Liver (tissue), 3 donors: ENCODE data around the gene CA6.

Experiments used
- CTCF ChIP-seq: fragments of 150-350 bp; IDR thresholded peaks from 2 replicates; pipeline ENCODE4 v1.5.1; 2017; ENCODE audit warnings: improper control_type of control experiment, low read depth, low read length; ENCODE audit not compliant: missing input control
- EGR1 ChIP-seq, 2 donors: IDR thresholded peaks; 2 replicates each; pipeline ENCODE4 v1.6.1; 2016 to 2018; ENCODE audit warnings: antibody characterized with exemption in 2 of 2, low read depth in 2 of 2
- REST ChIP-seq: IDR thresholded peaks from 2 replicates; pipeline ENCODE4 v1.6.1; 2016; ENCODE audit warnings: antibody characterized with exemption, mild to moderate bottlenecking
- SP1 ChIP-seq: IDR thresholded peaks from 2 replicates; pipeline ENCODE4 v1.6.1; 2018; ENCODE audit warnings: antibody characterized with exemption, mild to moderate bottlenecking
- YY1 ChIP-seq: IDR thresholded peaks from 2 replicates; pipeline ENCODE4 v1.6.1; 2016; ENCODE audit warnings: antibody characterized with exemption, mild to moderate bottlenecking
- donor health status: healthy.
- donor health status: healthy.

GRCh38 chr1:9008236-9008635, 62.6 kb downstream of the CA6 start:
- no peak for TF ChIP-seq CTCF
- no peak for TF ChIP-seq EGR1 (IDR thresholded peaks at IDR 0.05; ENCODE audit: low read depth in 2 of 2)
- TF ChIP-seq SP1 = no peak
- no peak for TF ChIP-seq YY1
- no peak for TF ChIP-seq REST
